H7 (cell line): Measurements from ENCODE around the gene CFAP46. TPM values are rescaled to one million over a fixed set of nuclear protein-coding genes. Genes with fewer than 3 reads are reported as not detected.

Source experiments
- DNase-seq: peaks from one replicate; pipeline ENCODE4 v3.0.0; 2012
- H3K27me3 ChIP-seq: 2 replicates; pipeline ENCODE4 v1.6.0; 2011; ENCODE audit warnings: mild to moderate bottlenecking, low read length; ENCODE audit not compliant: control insufficient read depth, insufficient read depth
- H3K36me3 ChIP-seq: replicated peaks from 2 replicates; pipeline ENCODE4 v1.5.1; 2011; ENCODE audit warnings: low read length; ENCODE audit not compliant: control insufficient read depth, insufficient read depth
- H3K4me3 ChIP-seq: 2 replicates; pipeline ENCODE4 v1.5.1; 2011; ENCODE audit warnings: low read depth, mild to moderate bottlenecking, control low read depth, low read length, moderate library complexity; ENCODE audit not compliant: insufficient read depth
- total RNA-seq: library from RNA; depleted of rRNA; stranded (reverse); fragments of >200 nt; shearing (Covaris generic); gene quantifications from 2 replicates; pipeline ENCODE4 v1.2.3, GENCODE V29; 2014; rRNA removed

The CFAP46 gene
- total RNA-seq, 1 experiment from 2014 or later, result 0.59 TPM

- no peak for DNase-seq
- H3K36me3 ChIP-seq, result no peaks in the 10 kb centered on the region; the same call in 1 of the 2 replicates
- no peaks in the 10 kb centered on the region for H3K27me3 ChIP-seq
- no peak overlapping the region for H3K4me3 ChIP-seq
Measured at GRCh38 chr10:132762267-132762666, 180.1 kb downstream of the CFAP46 start.

- Histone ChIP-seq H3K4me3 (no peak overlapping the region), H3K36me3 (no peaks in the 10 kb centered on the region; the same call in 1 of the 2 replicates), H3K27me3 (no peaks in the 10 kb centered on the region)
- DNase-seq, result no peak
Measured at GRCh38 chr10:132761395-132762060, 180.8 kb downstream of the CFAP46 start.

GRCh38 chr10:132758865-132759264 lies 183.5 kb downstream of the CFAP46 start:
- Histone ChIP-seq H3K36me3 (peaks cover 1% of the 10 kb centered on the region; the same call in 1 of the 2 replicates), H3K4me3 (no peak overlapping the region), H3K27me3 (no peaks in the 10 kb centered on the region)
- no peak for DNase-seq

Other genes with a start within 250 kb of the CFAP46 start
- 0.26 and 0.38 TPM in 2 replicates for gene NKX6-2, start 156.4 kb downstream of the CFAP46 start, total RNA-seq
- 0.37 and 0.62 TPM in 2 replicates for gene ADGRA1, start 145.4 kb upstream of the CFAP46 start, total RNA-seq
- 13.7 and 16.7 TPM in 2 replicates for gene KNDC1, start 217.6 kb upstream of the CFAP46 start, total RNA-seq